Gastrocnemius medialis (tissue), 4 donors: Measurements from ENCODE around the gene SEC24B.

Experiments used
- POLR2A ChIP-seq, 2 donors: fragments of 450-650 bp; IDR thresholded peaks; one replicate each; pipeline ENCODE4 v1.6.1; 2017; ENCODE audit warnings: antibody characterized with exemption in 2 of 2, mild to moderate bottlenecking in 2 of 2, moderate library complexity in 2 of 2
- TF ChIP-seq, protein P1 (sequence below), 5 experiments: fragments of 450-650 bp in 3 of 5; fragments of 200-600 bp in 2 of 5; sonication (generic) in 2 of 5; IDR thresholded peaks in 4 of 5; conservative IDR thresholded peaks in 1 of 5; 1 replicate in 4 of 5; 2 replicates in 1 of 5; pipeline ENCODE4 v1.5.1; 2016 to 2019; ENCODE audit warnings: antibody characterized with exemption in 5 of 5, mild to moderate bottlenecking in 3 of 5, moderate library complexity in 3 of 5

DNA sequence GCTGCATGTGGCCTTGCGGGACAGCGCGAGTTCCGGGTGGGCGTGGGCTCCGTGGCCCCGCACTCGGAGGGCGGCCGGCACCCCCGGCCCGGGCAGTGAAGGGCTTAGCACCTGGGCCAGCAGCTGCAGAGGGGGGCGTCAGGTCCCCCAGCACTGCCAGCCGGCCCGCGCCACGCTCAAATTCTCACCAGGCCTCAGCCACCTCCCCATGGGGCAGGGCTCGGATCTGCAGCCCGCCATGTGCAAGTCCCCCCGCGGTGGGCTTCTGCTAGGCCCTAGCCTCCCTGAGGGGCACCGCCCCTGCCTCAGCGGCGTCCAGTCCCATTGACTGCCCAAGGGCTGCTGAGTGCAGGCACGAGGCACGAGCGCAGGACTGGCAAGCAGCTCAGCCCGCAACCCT, 123.8 kb downstream of the SEC24B start:
- no peak for TF ChIP-seq POLR2A (IDR thresholded peaks at IDR 0.05)
- TF ChIP-seq, protein P1, sequence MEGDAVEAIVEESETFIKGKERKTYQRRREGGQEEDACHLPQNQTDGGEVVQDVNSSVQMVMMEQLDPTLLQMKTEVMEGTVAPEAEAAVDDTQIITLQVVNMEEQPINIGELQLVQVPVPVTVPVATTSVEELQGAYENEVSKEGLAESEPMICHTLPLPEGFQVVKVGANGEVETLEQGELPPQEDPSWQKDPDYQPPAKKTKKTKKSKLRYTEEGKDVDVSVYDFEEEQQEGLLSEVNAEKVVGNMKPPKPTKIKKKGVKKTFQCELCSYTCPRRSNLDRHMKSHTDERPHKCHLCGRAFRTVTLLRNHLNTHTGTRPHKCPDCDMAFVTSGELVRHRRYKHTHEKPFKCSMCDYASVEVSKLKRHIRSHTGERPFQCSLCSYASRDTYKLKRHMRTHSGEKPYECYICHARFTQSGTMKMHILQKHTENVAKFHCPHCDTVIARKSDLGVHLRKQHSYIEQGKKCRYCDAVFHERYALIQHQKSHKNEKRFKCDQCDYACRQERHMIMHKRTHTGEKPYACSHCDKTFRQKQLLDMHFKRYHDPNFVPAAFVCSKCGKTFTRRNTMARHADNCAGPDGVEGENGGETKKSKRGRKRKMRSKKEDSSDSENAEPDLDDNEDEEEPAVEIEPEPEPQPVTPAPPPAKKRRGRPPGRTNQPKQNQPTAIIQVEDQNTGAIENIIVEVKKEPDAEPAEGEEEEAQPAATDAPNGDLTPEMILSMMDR (IDR thresholded peaks at IDR 0.05 in 4 of 5, conservative IDR thresholded peaks at IDR 0.05 in 1 of 5): no peak
